ENCODE results near the gene PPA1. TPM values are rescaled to one million over a fixed set of nuclear protein-coding genes. Genes with fewer than 3 reads are reported as not detected.
A peak's percentile ranks its signal among the peaks of the same experiment; 100 is the strongest.

PPA1 gene
- total RNA-seq, 1 experiment from 2014 or later: 293 TPM

DNA sequence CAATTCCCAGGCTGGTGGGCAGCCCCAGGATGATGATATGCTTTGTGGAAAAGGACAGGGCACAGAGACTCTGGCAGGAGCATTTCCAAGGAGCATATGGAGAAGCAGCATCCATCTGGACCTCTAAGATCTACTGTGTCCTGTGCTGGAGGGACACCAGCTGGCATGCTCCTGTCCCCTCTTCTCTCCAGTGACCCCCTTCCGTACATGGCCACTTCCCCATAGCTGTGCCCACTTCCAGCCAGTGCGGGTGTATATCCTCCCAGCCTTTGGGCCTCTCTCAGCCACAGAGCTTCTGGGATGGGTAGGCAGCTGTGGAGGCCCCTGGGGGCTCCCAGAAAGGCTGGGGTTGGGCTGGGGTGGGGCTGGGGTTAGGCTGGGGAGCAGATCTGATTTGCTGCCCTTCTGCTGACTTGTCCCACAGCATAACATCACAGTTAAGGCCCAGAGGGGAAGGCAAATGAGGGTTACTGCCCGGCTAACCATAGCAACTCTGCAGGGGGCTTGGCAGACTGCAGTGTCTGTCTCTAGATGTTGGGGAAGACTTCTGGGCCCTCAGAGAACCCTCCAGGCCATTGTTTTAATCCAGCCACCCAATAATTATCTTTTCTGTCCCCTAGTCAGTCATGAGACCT lies 44.3 kb upstream of the PPA1 start:
- no peak for TF ChIP-seq CTCF (IDR thresholded peaks at IDR 0.05; ENCODE audit: unreplicated experiment)
- H3K27ac Mint-ChIP-seq (ENCODE audit: low read depth, unreplicated experiment): no peak overlapping the region
- H3K4me3 Mint-ChIP-seq (ENCODE audit: unreplicated experiment): no peak overlapping the region
- POLR2A ChIA-PET: interaction anchor here (0.6 to 1.0 kb wide), 2 partner anchors 9 to 45 kb away, joined by 3 read pairs; no protein-coding TSS in a partner anchor
- no TSS peak for BruUV-seq (replicated peaks)
- DNase-seq (ENCODE audit: unreplicated experiment): no peak
- no peaks in the 10 kb centered on the region for H3K36me3 Mint-ChIP-seq (ENCODE audit: insufficient read depth, unreplicated experiment)
- H3K9me3 Mint-ChIP-seq (ENCODE audit: unreplicated experiment): peaks cover 7% of the 10 kb centered on the region
- intact Hi-C loops (cut with micrococcal nuclease): no loop called here
- peaks cover 9% of the 10 kb centered on the region for H3K27me3 Mint-ChIP-seq (ENCODE audit: insufficient read depth, unreplicated experiment)
- H3K4me1 Mint-ChIP-seq (ENCODE audit: insufficient read depth, unreplicated experiment): peaks cover 5% of the 10 kb centered on the region
- CTCF ChIA-PET: no interaction called here

GRCh38 chr10:70274643-70275042 lies 41.4 kb upstream of the PPA1 start:
- H3K27me3 Mint-ChIP-seq (ENCODE audit: insufficient read depth, unreplicated experiment): no peaks in the 10 kb centered on the region
- H3K4me3 Mint-ChIP-seq (ENCODE audit: unreplicated experiment): no peak overlapping the region
- no peaks in the 10 kb centered on the region for H3K4me1 Mint-ChIP-seq (ENCODE audit: insufficient read depth, unreplicated experiment)
- no TSS peak for BruUV-seq (replicated peaks)
- H3K9me3 Mint-ChIP-seq (ENCODE audit: unreplicated experiment): peaks cover 7% of the 10 kb centered on the region
- POLR2A ChIA-PET: interaction anchor here (0.6 to 3.1 kb wide), 3 partner anchors 15 to 89 kb away, joined by 3 to 18 read pairs (median 3); no protein-coding TSS in a partner anchor
- CTCF ChIA-PET: interaction anchor here (0.8 to 1.0 kb wide), 2 partner anchors 58 to 90 kb away, joined by 3 read pairs; no protein-coding TSS in a partner anchor
- no peak overlapping the region for H3K27ac Mint-ChIP-seq (ENCODE audit: low read depth, unreplicated experiment)
- TF ChIP-seq CTCF (IDR thresholded peaks at IDR 0.05; ENCODE audit: unreplicated experiment): no peak
- H3K36me3 Mint-ChIP-seq (ENCODE audit: insufficient read depth, unreplicated experiment): no peaks in the 10 kb centered on the region
- intact Hi-C loops (cut with micrococcal nuclease): no loop called here
- DNase-seq (ENCODE audit: unreplicated experiment): no peak

GRCh38 chr10:70272925-70273316 lies 39.7 kb upstream of the PPA1 start:
- no peaks in the 10 kb centered on the region for H3K36me3 Mint-ChIP-seq (ENCODE audit: insufficient read depth, unreplicated experiment)
- TF ChIP-seq CTCF (IDR thresholded peaks at IDR 0.05; ENCODE audit: unreplicated experiment): peak; percentile 28
- peak; percentile 30 for DNase-seq (ENCODE audit: unreplicated experiment)
- CTCF ChIA-PET: interaction anchor here (0.6 to 1.6 kb wide), 15 partner anchors 10 to 116 kb away, joined by 3 to 11 read pairs (median 3); partner anchors contain the start of gene PPA1
- H3K4me3 Mint-ChIP-seq (ENCODE audit: unreplicated experiment): no peak overlapping the region
- POLR2A ChIA-PET: interaction anchor here (0.6 to 3.1 kb wide), 7 partner anchors 9 to 126 kb away, joined by 3 to 18 read pairs (median 4); partner anchors contain the start of gene TYSND1
- H3K27ac Mint-ChIP-seq (ENCODE audit: low read depth, unreplicated experiment): no peak overlapping the region
- no peaks in the 10 kb centered on the region for H3K27me3 Mint-ChIP-seq (ENCODE audit: insufficient read depth, unreplicated experiment)
- intact Hi-C loops (cut with micrococcal nuclease): no loop called here
- H3K4me1 Mint-ChIP-seq (ENCODE audit: insufficient read depth, unreplicated experiment): peaks cover 8% of the 10 kb centered on the region
- peaks cover 7% of the 10 kb centered on the region for H3K9me3 Mint-ChIP-seq (ENCODE audit: unreplicated experiment)
- BruUV-seq (replicated peaks): no TSS peak

DNA sequence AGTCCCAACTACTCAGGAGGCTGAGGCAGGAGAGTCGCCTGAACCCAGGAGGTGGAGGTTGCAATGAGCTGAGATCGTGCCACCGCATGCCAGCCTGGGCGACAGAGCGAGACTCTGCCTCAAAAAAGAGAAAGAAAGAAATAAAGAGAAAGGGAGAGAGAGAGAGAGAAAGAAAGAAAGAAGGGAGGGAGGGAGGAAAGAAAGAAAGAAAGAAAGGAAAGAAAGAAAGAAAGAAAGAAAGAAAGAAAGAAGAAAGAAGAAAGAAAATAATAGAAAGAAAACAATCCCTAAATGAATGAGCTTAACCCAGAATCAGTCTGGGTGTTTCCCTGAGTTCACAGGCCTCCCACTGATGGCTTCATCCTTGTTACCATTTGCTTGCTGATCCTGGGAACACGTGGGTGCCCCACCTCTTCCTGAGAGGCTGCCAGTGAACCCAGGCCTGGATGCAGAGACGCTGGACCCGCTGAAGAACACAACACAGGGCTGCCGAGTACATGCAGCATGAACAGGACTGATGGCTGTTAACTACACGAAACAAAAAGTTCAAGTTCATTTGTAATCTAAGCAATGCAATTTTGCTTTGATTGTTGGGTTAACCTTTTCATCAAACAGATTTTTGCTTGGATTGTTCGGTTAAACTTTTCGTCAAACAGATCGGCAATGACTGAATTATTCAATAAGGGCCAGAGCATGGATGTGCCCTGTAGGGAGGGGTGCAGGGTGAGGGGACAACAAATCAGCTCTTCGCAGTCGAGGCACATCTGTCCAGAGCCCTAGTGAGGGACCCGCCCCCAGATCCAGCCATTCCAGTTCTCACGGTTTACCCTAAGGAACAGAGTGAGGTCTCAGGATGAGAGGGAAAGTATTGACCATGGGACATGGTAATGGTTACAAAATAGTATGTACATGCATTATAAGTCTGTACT lies 39.0 kb upstream of the PPA1 start:
- no peaks in the 10 kb centered on the region for H3K27me3 Mint-ChIP-seq (ENCODE audit: insufficient read depth, unreplicated experiment)
- H3K9me3 Mint-ChIP-seq (ENCODE audit: unreplicated experiment): peaks cover 7% of the 10 kb centered on the region
- CTCF ChIA-PET: interaction anchor here (0.6 to 1.6 kb wide), 14 partner anchors 11 to 115 kb away, joined by 3 to 11 read pairs (median 4); partner anchors contain the start of gene PPA1

More for the DNA sequence above, 39.0 kb upstream of the PPA1 start:
- no peaks in the 10 kb centered on the region for H3K36me3 Mint-ChIP-seq (ENCODE audit: insufficient read depth, unreplicated experiment)
- no peak for DNase-seq (ENCODE audit: unreplicated experiment)
- TF ChIP-seq CTCF (IDR thresholded peaks at IDR 0.05; ENCODE audit: unreplicated experiment): no peak
- intact Hi-C loops (cut with micrococcal nuclease): no loop called here
- peaks cover 14% of the 10 kb centered on the region for H3K4me1 Mint-ChIP-seq (ENCODE audit: insufficient read depth, unreplicated experiment)
- H3K4me3 Mint-ChIP-seq (ENCODE audit: unreplicated experiment): no peak overlapping the region
- BruUV-seq (replicated peaks): no TSS peak
- POLR2A ChIA-PET: interaction anchor here (0.6 to 3.1 kb wide), 7 partner anchors 9 to 126 kb away, joined by 3 to 18 read pairs (median 3); partner anchors contain the start of gene TYSND1
- H3K27ac Mint-ChIP-seq (ENCODE audit: low read depth, unreplicated experiment): no peak overlapping the region
